Central memory CD8-positive, alpha-beta T cell (primary cell): ENCODE data around the gene MCTP1.

ENCODE experiments used
- ATAC-seq: fragments of 150-1000 bp; cut with Tn5 transposase; replicated peaks from 2 replicates; pipeline ENCODE4 v1.10.0; 2022; ENCODE audit warnings: mild to moderate bottlenecking, moderate FRiP score, moderate number of reproducible peaks; ENCODE audit not compliant: poor library complexity, severe bottlenecking; ENCODE audit errors: extremely low read depth
- DNase-seq, 2 donors: peaks; one replicate each; pipeline ENCODE4 v3.0.0; 2021; ENCODE audit warnings: low spot score in 2 of 2
- H3K27ac Mint-ChIP-seq: one replicate; pipeline ENCODE4 v1.8.0; 2022; ENCODE audit warnings: low read depth, mild to moderate bottlenecking, moderate library complexity, mixed read lengths
- H3K27me3 Mint-ChIP-seq: one replicate; pipeline ENCODE4 v1.8.0; 2022; ENCODE audit warnings: mixed read lengths
- H3K36me3 Mint-ChIP-seq: one replicate; pipeline ENCODE4 v1.8.0; 2022; ENCODE audit warnings: mild to moderate bottlenecking, moderate library complexity, mixed read lengths; ENCODE audit not compliant: insufficient read depth
- H3K4me1 Mint-ChIP-seq: one replicate; pipeline ENCODE4 v1.8.0; 2022; ENCODE audit warnings: mixed read lengths
- H3K4me3 Mint-ChIP-seq: one replicate; pipeline ENCODE4 v1.8.0; 2022; ENCODE audit warnings: mild to moderate bottlenecking, moderate library complexity, mixed read lengths
- H3K9me3 Mint-ChIP-seq: one replicate; pipeline ENCODE4 v1.8.0; 2022; ENCODE audit warnings: mixed read lengths

The MCTP1 gene

GRCh38 chr5:94888674-94889073 lies 396.2 kb downstream of the MCTP1 start:
- H3K4me1 Mint-ChIP-seq = no peaks in the 10 kb centered on the region
- H3K27me3 Mint-ChIP-seq = no peaks in the 10 kb centered on the region
- DNase-seq (no peak), ATAC-seq (no peak)
- no peak overlapping the region for H3K4me3 Mint-ChIP-seq
- no peak overlapping the region for H3K27ac Mint-ChIP-seq
- no peaks in the 10 kb centered on the region for H3K9me3 Mint-ChIP-seq
- H3K36me3 Mint-ChIP-seq = no peaks in the 10 kb centered on the region

- no peak overlapping the region for H3K4me3 Mint-ChIP-seq
- DNase-seq (no peak), ATAC-seq (no peak)
- no peaks in the 10 kb centered on the region for H3K9me3 Mint-ChIP-seq
- no peak overlapping the region for H3K27ac Mint-ChIP-seq
- no peaks in the 10 kb centered on the region for H3K36me3 Mint-ChIP-seq
- H3K27me3 Mint-ChIP-seq = no peaks in the 10 kb centered on the region
- no peaks in the 10 kb centered on the region for H3K4me1 Mint-ChIP-seq
Observed at GRCh38 chr5:94885931-94886330, 399.0 kb downstream of the MCTP1 start.

GRCh38 chr5:94884311-94884710 lies 400.6 kb downstream of the MCTP1 start:
- Mint-ChIP-seq H3K27ac (no peak overlapping the region), H3K27me3 (no peaks in the 10 kb centered on the region), H3K4me1 (no peaks in the 10 kb centered on the region), H3K4me3 (no peak overlapping the region), H3K36me3 (no peaks in the 10 kb centered on the region), H3K9me3 (no peaks in the 10 kb centered on the region)
- DNase-seq (no peak), ATAC-seq (no peak)

GRCh38 chr5:94872526-94872925 lies 412.4 kb downstream of the MCTP1 start:
- ATAC-seq (no peak), DNase-seq (no peak)
- Mint-ChIP-seq H3K9me3 (no peaks in the 10 kb centered on the region), H3K4me3 (no peak overlapping the region), H3K27ac (no peak overlapping the region), H3K36me3 (no peaks in the 10 kb centered on the region), H3K27me3 (peaks cover 9% of the 10 kb centered on the region), H3K4me1 (no peaks in the 10 kb centered on the region)

- H3K4me3 Mint-ChIP-seq = no peak overlapping the region
- H3K36me3 Mint-ChIP-seq = no peaks in the 10 kb centered on the region
- no peak overlapping the region for H3K27ac Mint-ChIP-seq
- H3K27me3 Mint-ChIP-seq = peaks cover 9% of the 10 kb centered on the region
- no peaks in the 10 kb centered on the region for H3K9me3 Mint-ChIP-seq
- ATAC-seq (no peak), DNase-seq (no peak)
- H3K4me1 Mint-ChIP-seq = no peaks in the 10 kb centered on the region
Observed at GRCh38 chr5:94870511-94871183, 414.2 kb downstream of the MCTP1 start.

- no peak for DNase-seq
- H3K36me3 Mint-ChIP-seq = no peaks in the 10 kb centered on the region
- H3K27ac Mint-ChIP-seq = no peak overlapping the region
- H3K27me3 Mint-ChIP-seq = peaks cover 8% of the 10 kb centered on the region
- H3K4me3 Mint-ChIP-seq = no peak overlapping the region
- no peak for ATAC-seq
- H3K9me3 Mint-ChIP-seq = no peaks in the 10 kb centered on the region
- H3K4me1 Mint-ChIP-seq = no peaks in the 10 kb centered on the region
Observed at GRCh38 chr5:94869921-94870320, 415.0 kb downstream of the MCTP1 start.

- Mint-ChIP-seq H3K36me3 (no peaks in the 10 kb centered on the region), H3K27ac (no peak overlapping the region), H3K9me3 (no peaks in the 10 kb centered on the region), H3K4me1 (no peaks in the 10 kb centered on the region), H3K27me3 (peaks cover 2% of the 10 kb centered on the region), H3K4me3 (no peak overlapping the region)
- ATAC-seq (no peak), DNase-seq (no peak)
Observed at GRCh38 chr5:94863951-94864350, 420.9 kb downstream of the MCTP1 start.

- Mint-ChIP-seq H3K27me3 (peaks cover 9% of the 10 kb centered on the region), H3K4me1 (no peaks in the 10 kb centered on the region), H3K4me3 (no peak overlapping the region), H3K9me3 (no peaks in the 10 kb centered on the region), H3K27ac (no peak overlapping the region), H3K36me3 (no peaks in the 10 kb centered on the region)
- no peak for DNase-seq
- ATAC-seq = no peak
Observed at GRCh38 chr5:94857111-94857510, 427.8 kb downstream of the MCTP1 start.

GRCh38 chr5:94856257-94856800 lies 428.6 kb downstream of the MCTP1 start:
- H3K27ac Mint-ChIP-seq = no peak overlapping the region
- H3K36me3 Mint-ChIP-seq = no peaks in the 10 kb centered on the region
- no peaks in the 10 kb centered on the region for H3K4me1 Mint-ChIP-seq
- no peak for ATAC-seq
- no peak for DNase-seq
- no peaks in the 10 kb centered on the region for H3K9me3 Mint-ChIP-seq
- no peak overlapping the region for H3K4me3 Mint-ChIP-seq
- H3K27me3 Mint-ChIP-seq = peaks cover 9% of the 10 kb centered on the region

- Mint-ChIP-seq H3K27ac (no peak overlapping the region), H3K36me3 (no peaks in the 10 kb centered on the region), H3K4me3 (no peak overlapping the region), H3K27me3 (peaks cover 9% of the 10 kb centered on the region), H3K4me1 (no peaks in the 10 kb centered on the region), H3K9me3 (no peaks in the 10 kb centered on the region)
- no peak for ATAC-seq
- no peak for DNase-seq
Observed at GRCh38 chr5:94855543-94855942, 429.4 kb downstream of the MCTP1 start.

GRCh38 chr5:94853120-94853519 lies 431.8 kb downstream of the MCTP1 start:
- Mint-ChIP-seq H3K27me3 (no peaks in the 10 kb centered on the region), H3K4me3 (no peak overlapping the region), H3K27ac (no peak overlapping the region), H3K9me3 (no peaks in the 10 kb centered on the region), H3K4me1 (no peaks in the 10 kb centered on the region), H3K36me3 (no peaks in the 10 kb centered on the region)
- ATAC-seq (no peak), DNase-seq (no peak)

- DNase-seq (no peak), ATAC-seq (no peak)
- H3K27ac Mint-ChIP-seq = no peak overlapping the region
- no peaks in the 10 kb centered on the region for H3K27me3 Mint-ChIP-seq
- no peaks in the 10 kb centered on the region for H3K4me1 Mint-ChIP-seq
- no peaks in the 10 kb centered on the region for H3K36me3 Mint-ChIP-seq
- no peaks in the 10 kb centered on the region for H3K9me3 Mint-ChIP-seq
- H3K4me3 Mint-ChIP-seq = no peak overlapping the region
Observed at GRCh38 chr5:94850960-94851359, 433.9 kb downstream of the MCTP1 start.

GRCh38 chr5:94849821-94850736 lies 434.8 kb downstream of the MCTP1 start:
- H3K9me3 Mint-ChIP-seq = no peaks in the 10 kb centered on the region
- DNase-seq (peak in 1 of 2 donors; percentile 28), ATAC-seq (peak; percentile 77)
- H3K4me3 Mint-ChIP-seq = no peak overlapping the region
- no peaks in the 10 kb centered on the region for H3K36me3 Mint-ChIP-seq
- no peaks in the 10 kb centered on the region for H3K4me1 Mint-ChIP-seq
- no peaks in the 10 kb centered on the region for H3K27me3 Mint-ChIP-seq
- H3K27ac Mint-ChIP-seq = no peak overlapping the region
